Adipose tissue (tissue), 3 donors: ENCODE results near the gene PKHD1. TPM values are rescaled to one million over a fixed set of nuclear protein-coding genes. Genes with fewer than 3 reads are reported as not detected.

Source experiments
- H3K27ac ChIP-seq: one replicate; pipeline ENCODE4 v1.5.1; 2013; ENCODE audit warnings: low read depth, low read length
- WGBS, 3 donors: extraction: QIAGEN DNeasy Blood & Tissue Kit; methylation state at CpG; one replicate each; pipeline ENCODE4 v1.1.7; 2013; 5-methylcytosine and 5-hydroxymethylcytosine counted together
- polyA plus RNA-seq, 3 donors: library from polyadenylated mRNA; stranded (reverse); fragments of 200-250 nt; gene quantifications; one replicate each; pipeline ENCODE4 v1.2.3, GENCODE V29; 2013
- donor health status: healthy with polysubstance abuse.
- donor health status: Bipolar disorder and iron deficiency.
- donor health status: healthy.

Gene PKHD1
- polyA plus RNA-seq, 3 donors, result 0.01 to 3.3 TPM; not detected in 1

- H3K27ac ChIP-seq, result no peak overlapping the region
- WGBS, 3 donors, result 75 to 87% (median 84%) methylated on average over 8 of the region's 8 CpGs
Measured at GRCh38 chr6:52053038-52053695, 34.2 kb downstream of the PKHD1 start.

- no peak overlapping the region for H3K27ac ChIP-seq
- WGBS, 3 donors, result 62 to 63% (median 63%) methylated on average over 7 of the region's 7 CpGs
Measured at GRCh38 chr6:52050051-52050405, 37.4 kb downstream of the PKHD1 start.

GRCh38 chr6:52049252-52050050 is 38.0 kb downstream of the PKHD1 start:
- H3K27ac ChIP-seq, result no peak overlapping the region
- 41 to 43% (median 41%) methylated on average over 3 of the region's 3 CpGs for WGBS, 3 donors

GRCh38 chr6:52046456-52046855 is 41.0 kb downstream of the PKHD1 start:
- no peak overlapping the region for H3K27ac ChIP-seq
- WGBS, 3 donors, result 0 to 20% (median 0%) methylated on average over 1 of the region's 1 CpG

- H3K27ac ChIP-seq, result no peak overlapping the region
- WGBS, 3 donors, result 61 to 69% (median 62%) methylated on average over 1 of the region's 1 CpG
Measured at GRCh38 chr6:52045481-52045880, 41.9 kb downstream of the PKHD1 start.

GRCh38 chr6:52045033-52045432 is 42.4 kb downstream of the PKHD1 start:
- H3K27ac ChIP-seq, result no peak overlapping the region
- 75 to 83% (median 79%) methylated on average over 5 of the region's 5 CpGs for WGBS, 3 donors

- H3K27ac ChIP-seq, result no peak overlapping the region
- 82 to 88% (median 86%) methylated on average over 2 of the region's 2 CpGs for WGBS, 3 donors
Measured at GRCh38 chr6:52042141-52042885, 45.1 kb downstream of the PKHD1 start.

- H3K27ac ChIP-seq, result no peak overlapping the region
Measured at GRCh38 chr6:52041134-52041533, 46.3 kb downstream of the PKHD1 start.

GRCh38 chr6:52027699-52028098 is 59.7 kb downstream of the PKHD1 start:
- 39 to 61% (median 43%) methylated on average over 2 of the region's 2 CpGs for WGBS, 3 donors
- H3K27ac ChIP-seq, result no peak overlapping the region

GRCh38 chr6:52024451-52025068 is 62.9 kb downstream of the PKHD1 start:
- H3K27ac ChIP-seq, result no peak overlapping the region
- 83 to 87% (median 85%) methylated on average over 12 of the region's 12 CpGs for WGBS, 3 donors

- no peak overlapping the region for H3K27ac ChIP-seq
- WGBS, 3 donors, result 71 to 79% (median 73%) methylated on average over 3 of the region's 3 CpGs
Measured at GRCh38 chr6:52022675-52023074, 64.7 kb downstream of the PKHD1 start.

GRCh38 chr6:52020945-52021570 is 66.4 kb downstream of the PKHD1 start:
- 85 to 95% (median 93%) methylated on average over 2 of the region's 2 CpGs for WGBS, 3 donors
- H3K27ac ChIP-seq, result no peak overlapping the region

- 53 to 71% (median 65%) methylated on average over 5 of the region's 5 CpGs for WGBS, 3 donors
- H3K27ac ChIP-seq, result no peak overlapping the region
Measured at GRCh38 chr6:52019881-52020280, 67.5 kb downstream of the PKHD1 start.

- no peak overlapping the region for H3K27ac ChIP-seq
- 42 to 79% (median 64%) methylated on average over 3 of the region's 3 CpGs for WGBS, 3 donors
Measured at GRCh38 chr6:52019092-52019491, 68.3 kb downstream of the PKHD1 start.

- WGBS, 3 donors, result 65 to 72% (median 69%) methylated on average over 14 of the region's 14 CpGs
Measured at GRCh38 chr6:52016915-52017748, 70.3 kb downstream of the PKHD1 start.

GRCh38 chr6:52015953-52016352 is 71.5 kb downstream of the PKHD1 start:
- H3K27ac ChIP-seq, result no peak overlapping the region
- WGBS, 3 donors, result 48 to 68% (median 56%) methylated on average over 1 of the region's 1 CpG

More at GRCh38 chr6:52016915-52017748, 70.3 kb downstream of the PKHD1 start:
- H3K27ac ChIP-seq, result no peak overlapping the region

GRCh38 chr6:52014391-52014790 is 73.0 kb downstream of the PKHD1 start:
- H3K27ac ChIP-seq, result no peak overlapping the region
- WGBS, 3 donors, result 65 to 78% (median 68%) methylated on average over 1 of the region's 1 CpG

GRCh38 chr6:52013035-52013434 is 74.4 kb downstream of the PKHD1 start:
- H3K27ac ChIP-seq, result no peak overlapping the region
- WGBS, 3 donors, result 32 to 91% (median 49%) methylated on average over 1 of the region's 1 CpG
